ENCODE measurements around the gene PIK3CA. TPM values are rescaled to one million over a fixed set of nuclear protein-coding genes. Genes with fewer than 3 reads are reported as not detected.

The PIK3CA gene
- total and polyA plus RNA-seq, 10 of the 15 experiments (the other 5 are each of a cell fraction or from before 2014, with no cell fraction given) = 3.0 to 18.6 (median 9.0) TPM

- H4K20me1 ChIP-seq (ENCODE audit: control insufficient read depth, insufficient read depth) = no peaks in the 10 kb centered on the region
Measured at GRCh38 chr3:179186426-179186825, 38.3 kb downstream of the PIK3CA start.

More at GRCh38 chr3:179186426-179186825, 38.3 kb downstream of the PIK3CA start:
- in situ Hi-C loops (cut with MboI) = no loop called here
- ChIA-PET CTCF (interaction anchor here (1.0 kb wide), 1 partner anchor 8 kb away, joined by 3 read pairs; no protein-coding TSS in a partner anchor), POLR2A (no interaction called here), SMC1A (ENCODE audit: uncharacterized antibody, unreplicated experiment) (interaction anchor here (1.0 to 3.6 kb wide), 4 partner anchors 11 to 48 kb away, joined by 3 to 26 read pairs (median 4); no protein-coding TSS in a partner anchor), RAD21 (ENCODE audit: unreplicated experiment) (no interaction called here)
- peaks cover 6% of the 10 kb centered on the region for H3K79me2 ChIP-seq (ENCODE audit: control insufficient read depth, insufficient read depth, low read length)
- H3K36me3 ChIP-seq (ENCODE audit: control insufficient read depth in 2 of 2, insufficient read depth in 2 of 2, low read length in 1 of 2) = no peaks in the 10 kb centered on the region
- 100% methylated on average over 3 of the region's 3 CpGs for WGBS (ENCODE audit: insufficient coverage, insufficient replicate concordance, low lambda C conversion rate, missing lambda C conversion rate)
- intact Hi-C loops (cut with micrococcal nuclease; ENCODE audit: unreplicated experiment) = no loop called here
- H3K9ac ChIP-seq (ENCODE audit: control insufficient read depth, insufficient read depth, low read length) = no peak overlapping the region
- no peaks in the 10 kb centered on the region for H3K9me3 ChIP-seq (replicated peaks; ENCODE audit: control insufficient read depth, insufficient read depth, low read length)
- no peak overlapping the region for H3K4me2 ChIP-seq (ENCODE audit: control insufficient read depth, insufficient read depth)
- no peak for DNase-seq (ENCODE audit: low read depth, low spot score)
- no peak overlapping the region for H3K27ac ChIP-seq (ENCODE audit: control insufficient read depth, insufficient read depth)
- no peaks in the 10 kb centered on the region for H3K27me3 ChIP-seq (replicated peaks in 1 of 2; ENCODE audit: control insufficient read depth in 2 of 2, insufficient read depth in 2 of 2, low read length in 1 of 2)
- peaks cover 7% of the 10 kb centered on the region; the same call in 1 of the 2 replicates for H3K4me1 ChIP-seq (ENCODE audit: control insufficient read depth, insufficient read depth, low read length)
- no peak overlapping the region for H2AFZ ChIP-seq (ENCODE audit: control insufficient read depth, low read depth, low read length)
- FAIRE-seq = no peak
- no peak for ATAC-seq
- H3K4me3 ChIP-seq = no peak overlapping the region
- TF ChIP-seq USF2 (IDR thresholded peaks at IDR 0.05; ENCODE audit: borderline replicate concordance, low read depth, low read length) (no peak), E4F1 (IDR thresholded peaks at IDR 0.05; ENCODE audit: borderline replicate concordance, partially characterized antibody) (no peak), MTA2 (IDR thresholded peaks at IDR 0.05; ENCODE audit: low read depth) (no peak), TCF12 (IDR thresholded peaks at IDR 0.05; ENCODE audit: low read depth, low read length) (no peak), POLR2AphosphoS5 (IDR thresholded peaks at IDR 0.05; ENCODE audit: low read length) (no peak), STAT3 (IDR thresholded peaks at IDR 0.05; ENCODE audit: low read depth, low read length) (no peak), EZH2 (IDR thresholded peaks at IDR 0.05; ENCODE audit: borderline replicate concordance, control insufficient read depth, low read depth, low read length) (no peak), EP300 (IDR thresholded peaks at IDR 0.05; ENCODE audit: borderline replicate concordance in 1 of 2, control insufficient read depth in 1 of 2, low read depth in 2 of 2, low read length in 2 of 2) (no peak)
- no TSS peak for BruUV-seq (replicated peaks)

Measured in GM12878 (cell line).